ENCODE results near the gene NHEJ1. TPM values are rescaled to one million over a fixed set of nuclear protein-coding genes. Genes with fewer than 3 reads are reported as not detected.

NHEJ1 gene
- total RNA-seq, 1 experiment from 2014 or later, result 16.4 TPM

- no peak overlapping the region for H3K27ac ChIP-seq (ENCODE audit: low read depth, low read length)
- H3K9ac ChIP-seq (ENCODE audit: low read length), result no peak overlapping the region
- H3K9me2 ChIP-seq (ENCODE audit: insufficient read depth), result no peaks in the 10 kb centered on the region
- no peak for TF ChIP-seq SIN3A (IDR thresholded peaks at IDR 0.05; ENCODE audit: low read depth)
- TF ChIP-seq SP1 (IDR thresholded peaks at IDR 0.05; ENCODE audit: low read depth), result no peak
- TF ChIP-seq CEBPB (IDR thresholded peaks at IDR 0.05; ENCODE audit: low read depth), result no peak
- TF ChIP-seq ATF3 (IDR thresholded peaks at IDR 0.05), result no peak
- no peak for TF ChIP-seq EGR1 (IDR thresholded peaks at IDR 0.05; ENCODE audit: low read depth)
- no peak for TF ChIP-seq ZFX (IDR thresholded peaks at IDR 0.05)
- no peak for TF ChIP-seq CBX3 (IDR thresholded peaks at IDR 0.05; ENCODE audit: low read depth)
- TF ChIP-seq REST (IDR thresholded peaks at IDR 0.05; ENCODE audit: low read depth), result no peak
- no peak for TF ChIP-seq TCF7L2 (IDR thresholded peaks at IDR 0.05; ENCODE audit: borderline replicate concordance, extremely low read depth, insufficient read depth, insufficient read length)
- no peak for ATAC-seq
- no peak overlapping the region for H2AFZ ChIP-seq (ENCODE audit: low read depth, low read length, poor library complexity, severe bottlenecking)
- H3K27me3 ChIP-seq (ENCODE audit: insufficient read depth, low read length), result peaks cover 27% of the 10 kb centered on the region
- POLR2A ChIA-PET, result no interaction called here
- H3K36me3 ChIP-seq (ENCODE audit: control insufficient read depth in 1 of 2, insufficient read depth in 2 of 2, low read length in 2 of 2), result no peaks in the 10 kb centered on the region
- RAD21 ChIA-PET (ENCODE audit: low non-redundant PET in 1 of 2, low total read pairs in 2 of 2, uncharacterized antibody in 2 of 2, unreplicated experiment in 2 of 2), result interaction anchor here in 1 of 2 experiments (0.8 kb wide), 1 partner anchor 112 kb away, joined by 3 read pairs; no protein-coding TSS in a partner anchor
- no peaks in the 10 kb centered on the region for H3K4me1 ChIP-seq (ENCODE audit: control insufficient read depth in 1 of 2, insufficient read depth in 2 of 2, low read length in 2 of 2)
- H3K79me2 ChIP-seq (ENCODE audit: insufficient read depth, low read length), result no peaks in the 10 kb centered on the region
- CTCF ChIA-PET, result interaction anchor here (1.0 to 1.6 kb wide), 2 partner anchors 13 to 41 kb away, joined by 3 to 6 read pairs; no protein-coding TSS in a partner anchor
- H4K20me1 ChIP-seq (ENCODE audit: insufficient read depth), result no peaks in the 10 kb centered on the region
- intact Hi-C loops (cut with micrococcal nuclease), result no loop called here
- no peaks in the 10 kb centered on the region for H3K9me3 ChIP-seq (ENCODE audit: control insufficient read depth in 1 of 2, insufficient read depth in 1 of 2, low read depth in 1 of 2, low read length in 2 of 2)
- no TSS peak for BruUV-seq (replicated peaks)
- DNase-seq (ENCODE audit: low read depth, low spot score), result no peak
- H3K4me3 ChIP-seq (replicated peaks in 1 of 2; ENCODE audit: low read depth in 1 of 2, low read length in 2 of 2), result no peak overlapping the region
- H3K4me2 ChIP-seq (ENCODE audit: low read length), result no peak overlapping the region
Measured at GRCh38 chr2:219042750-219043149, 117.9 kb downstream of the NHEJ1 start.

Data from HCT116 (cell line).